ENCODE measurements around the gene FMN1.
"Not testable (repeated sequence)": the region's sequence is repeated elsewhere in the genome, so short reads cannot be mapped to it uniquely, and the experiment has no call there.

Gene FMN1

GRCh38 chr15:32977506-32977905 is 217.0 kb downstream of the FMN1 start:
- DNase-seq (ENCODE audit: low read depth in 2 of 2): no peak

GRCh38 chr15:32974691-32975090 is 219.8 kb downstream of the FMN1 start:
- DNase-seq (ENCODE audit: low read depth in 2 of 2): no peak

GRCh38 chr15:32972686-32973085 is 221.8 kb downstream of the FMN1 start:
- DNase-seq (ENCODE audit: low read depth in 2 of 2): no peak

GRCh38 chr15:32970847-32971246 is 223.7 kb downstream of the FMN1 start:
- DNase-seq (ENCODE audit: low read depth in 2 of 2): no peak

- no peak for DNase-seq (ENCODE audit: low read depth in 2 of 2)
Measured at GRCh38 chr15:32967521-32967920, 227.0 kb downstream of the FMN1 start.

- DNase-seq (ENCODE audit: low read depth in 2 of 2): no peak
Measured at GRCh38 chr15:32966512-32966911, 228.0 kb downstream of the FMN1 start.

- no peak for DNase-seq (ENCODE audit: low read depth in 2 of 2)
Measured at GRCh38 chr15:32965897-32966296, 228.6 kb downstream of the FMN1 start.

- no peak for DNase-seq (ENCODE audit: low read depth in 2 of 2)
Measured at GRCh38 chr15:32959077-32959476, 235.4 kb downstream of the FMN1 start.

GRCh38 chr15:32957219-32957618 is 237.3 kb downstream of the FMN1 start:
- DNase-seq (ENCODE audit: low read depth in 2 of 2): no peak

GRCh38 chr15:32956711-32957110 is 237.8 kb downstream of the FMN1 start:
- DNase-seq (ENCODE audit: low read depth in 2 of 2): no peak

- DNase-seq (ENCODE audit: low read depth in 2 of 2): no peak
Measured at GRCh38 chr15:32956006-32956405, 238.5 kb downstream of the FMN1 start.

GRCh38 chr15:32953533-32953910 is 241.0 kb downstream of the FMN1 start:
- DNase-seq (ENCODE audit: low read depth in 2 of 2): no peak

- DNase-seq (ENCODE audit: low read depth in 2 of 2): no peak
Measured at GRCh38 chr15:32952901-32953532, 241.5 kb downstream of the FMN1 start.

- no peak for DNase-seq (ENCODE audit: low read depth in 2 of 2)
Measured at GRCh38 chr15:32951736-32952464, 242.6 kb downstream of the FMN1 start.

GRCh38 chr15:32950051-32950450 is 244.5 kb downstream of the FMN1 start:
- DNase-seq (ENCODE audit: low read depth in 2 of 2): not testable (repeated sequence)

- no peak for DNase-seq (ENCODE audit: low read depth in 2 of 2)
Measured at GRCh38 chr15:32946210-32946609, 248.3 kb downstream of the FMN1 start.

- DNase-seq (ENCODE audit: low read depth in 2 of 2): no peak
Measured at GRCh38 chr15:32944431-32944830, 250.1 kb downstream of the FMN1 start.

- no peak for DNase-seq (ENCODE audit: low read depth in 2 of 2)
Measured at GRCh38 chr15:32943711-32944110, 250.8 kb downstream of the FMN1 start.

GRCh38 chr15:32942401-32942841 is 252.1 kb downstream of the FMN1 start:
- no peak for DNase-seq (ENCODE audit: low read depth in 2 of 2)

- no peak for DNase-seq (ENCODE audit: low read depth in 2 of 2)
Measured at GRCh38 chr15:32941823-32942222, 252.7 kb downstream of the FMN1 start.

- no peak for DNase-seq (ENCODE audit: low read depth in 2 of 2)
Measured at GRCh38 chr15:32936976-32937375, 257.5 kb downstream of the FMN1 start.

GRCh38 chr15:32936283-32936918 is 258.1 kb downstream of the FMN1 start:
- no peak for DNase-seq (ENCODE audit: low read depth in 2 of 2)

- DNase-seq (ENCODE audit: low read depth in 2 of 2): no peak
Measured at GRCh38 chr15:32935139-32935538, 259.4 kb downstream of the FMN1 start.
